H1 (cell line): ENCODE measurements around the gene UQCC5. TPM values are rescaled to one million over a fixed set of nuclear protein-coding genes. Genes with fewer than 3 reads are reported as not detected.

ENCODE experiments used
- CTCF ChIA-PET: fragments of 300-600 bp; sonication (Branson Sonifier 250); formaldehyde crosslinking; loops from one replicate; lab custom pipeline; 2021; ENCODE audit not compliant: partially characterized antibody; lab: Charles Lee
- POLR2A ChIA-PET: fragments of 300-600 bp; sonication (Branson Sonifier 250); formaldehyde crosslinking; loops from one replicate; lab custom pipeline; 2021; ENCODE audit warnings: inconsistent platforms; ENCODE audit not compliant: partially characterized antibody; lab: Charles Lee
- DNase-seq, 2 experiments: peaks; one replicate each; pipeline versions ENCODE4 v3.0.0 to v3.0.0-alpha.2; 2010 to 2022; ENCODE audit warnings: low spot score in 2 of 2, low read depth in 1 of 2, mixed read lengths in 1 of 2
- FAIRE-seq: peaks from 2 replicates; lab custom pipeline; 2011; peaks lifted over from hg19 to GRCh38; lab: Jason Lieb, UNC
- H2AFZ ChIP-seq: 2 replicates; pipeline ENCODE4 v1.8.1; 2012; ENCODE audit warnings: low read length, inconsistent platforms
- H2AK5ac ChIP-seq: 2 replicates; pipeline ENCODE4 v1.6.1; 2013; ENCODE audit warnings: low read depth, low read length
- H2BK120ac ChIP-seq: replicated peaks from 2 replicates; pipeline ENCODE3; 2013; ENCODE audit warnings: low read depth, low read length, inconsistent platforms
- H2BK12ac ChIP-seq: 2 replicates; pipeline ENCODE4 v1.6.1; 2013; ENCODE audit warnings: low read depth, low read length
- H2BK15ac ChIP-seq: 2 replicates; pipeline ENCODE4 v1.6.1; 2013; ENCODE audit warnings: low read length
- H2BK20ac ChIP-seq: 2 replicates; pipeline ENCODE4 v1.6.1; 2013; ENCODE audit warnings: low read length
- H2BK5ac ChIP-seq: 2 replicates; pipeline ENCODE4 v1.6.1; 2013; ENCODE audit warnings: low read depth, low read length
- H3K14ac ChIP-seq: 2 replicates; pipeline ENCODE4 v1.6.1; 2013; ENCODE audit warnings: inconsistent platforms; ENCODE audit not compliant: insufficient read length
- H3K18ac ChIP-seq: 2 replicates; pipeline ENCODE4 v1.6.1; 2013; ENCODE audit warnings: low read length; ENCODE audit errors: extremely low read depth
- H3K23ac ChIP-seq: 2 replicates; pipeline ENCODE4 v1.6.1; 2013; ENCODE audit warnings: inconsistent platforms; ENCODE audit not compliant: insufficient read length
- H3K23me2 ChIP-seq: 2 replicates; pipeline ENCODE4 v1.6.1; 2013; ENCODE audit warnings: low read depth, low read length
- H3K27ac ChIP-seq: 2 replicates; pipeline ENCODE4 v1.6.1; 2011; ENCODE audit warnings: low read depth, low read length, inconsistent platforms
- H3K27me3 ChIP-seq, 4 experiments: replicated peaks in 1 of 4; 1 replicate in 1 of 4; 2 replicates in 3 of 4; pipeline versions ENCODE4 v1.6.1 to v1.8.1; 2011 to 2013; ENCODE audit warnings: low read length in 3 of 4, mild to moderate bottlenecking in 3 of 4, inconsistent platforms in 2 of 4, mixed read lengths in 2 of 4, moderate library complexity in 1 of 4; ENCODE audit not compliant: control insufficient read depth in 3 of 4, insufficient read depth in 3 of 4; ENCODE audit errors: extremely low read depth in 1 of 4
- H3K36me3 ChIP-seq, 4 experiments: 2 replicates each; pipeline versions ENCODE4 v1.6.1 to v1.8.1; 2011 to 2013; ENCODE audit warnings: mild to moderate bottlenecking in 4 of 4, low read length in 3 of 4, moderate library complexity in 2 of 4, control low read depth in 1 of 4, inconsistent platforms in 1 of 4; ENCODE audit not compliant: insufficient read depth in 4 of 4, control insufficient read depth in 2 of 4
- H3K4ac ChIP-seq: replicated peaks from 2 replicates; pipeline ENCODE3; 2013; ENCODE audit warnings: low read length, low read depth, mixed read lengths, inconsistent platforms; ENCODE audit not compliant: insufficient read length
- H3K4me1 ChIP-seq, 4 experiments: replicated peaks in 1 of 4; 1 replicate in 1 of 4; 2 replicates in 3 of 4; pipeline versions ENCODE4 v1.6.1 to v1.8.1; 2011 to 2013; ENCODE audit warnings: low read length in 3 of 4, inconsistent platforms in 2 of 4, mixed read lengths in 1 of 4; ENCODE audit not compliant: insufficient read depth in 4 of 4, control insufficient read depth in 3 of 4
- H3K4me2 ChIP-seq, 2 experiments: 2 replicates each; pipeline versions ENCODE4 v1.6.1 to v1.8.1; 2011 to 2013; ENCODE audit warnings: low read depth in 2 of 2, low read length in 2 of 2, control low read depth in 1 of 2, inconsistent platforms in 1 of 2, mild to moderate bottlenecking in 1 of 2; ENCODE audit not compliant: insufficient read depth in 1 of 2
- H3K4me3 ChIP-seq, 4 experiments: fragments of 200-600, 300-600 bp in 1 of 4; sonication (generic), shearing (Covaris generic), sonication (Bioruptor Twin) in 1 of 4; 2 replicates each; pipeline versions ENCODE4 v1.5.1 to v1.8.1; 2011 to 2016; ENCODE audit warnings: low read length in 4 of 4, low read depth in 3 of 4, control low read depth in 2 of 4, inconsistent platforms in 2 of 4, mild to moderate bottlenecking in 2 of 4, mixed read lengths in 1 of 4, moderate library complexity in 1 of 4; ENCODE audit not compliant: insufficient read depth in 2 of 4; ENCODE audit errors: extremely low read depth in 1 of 4
- H3K56ac ChIP-seq: replicated peaks from 2 replicates; pipeline ENCODE3; 2013; ENCODE audit warnings: low read depth, mild to moderate bottlenecking, mixed read lengths, low read length, inconsistent platforms; ENCODE audit not compliant: insufficient read length
- H3K79me1 ChIP-seq: 2 replicates; pipeline ENCODE4 v1.6.1; 2013; ENCODE audit warnings: low read depth, low read length, control low read depth
- H3K79me2 ChIP-seq, 2 experiments: 2 replicates each; pipeline versions ENCODE4 v1.6.1 to v1.8.1; 2012 to 2013; ENCODE audit warnings: low read length in 2 of 2, mild to moderate bottlenecking in 2 of 2, inconsistent platforms in 1 of 2; ENCODE audit not compliant: insufficient read depth in 2 of 2, control insufficient read depth in 1 of 2
- H3K9ac ChIP-seq, 4 experiments: replicated peaks in 1 of 4; 1 replicate in 1 of 4; 2 replicates in 3 of 4; pipeline versions ENCODE4 v1.6.1 to v1.8.1; 2011 to 2013; ENCODE audit warnings: low read depth in 3 of 4, low read length in 3 of 4, control low read depth in 2 of 4, mild to moderate bottlenecking in 2 of 4, moderate library complexity in 2 of 4, inconsistent platforms in 1 of 4; ENCODE audit errors: extremely low read depth in 1 of 4
- H3K9me3 ChIP-seq, 2 experiments: 2 replicates each; pipeline versions ENCODE4 v1.6.1 to v1.8.1; 2012 to 2013; ENCODE audit warnings: mild to moderate bottlenecking in 2 of 2, moderate library complexity in 2 of 2, control low read depth in 1 of 2, inconsistent platforms in 1 of 2, low read depth in 1 of 2, low read length in 1 of 2, mixed read lengths in 1 of 2; ENCODE audit not compliant: insufficient read depth in 2 of 2
- H4K20me1 ChIP-seq, 2 experiments: replicated peaks in 1 of 2; 2 replicates each; pipeline versions ENCODE3 to v1.8.1; 2011 to 2013; ENCODE audit warnings: inconsistent platforms in 2 of 2, low read length in 2 of 2, mild to moderate bottlenecking in 1 of 2; ENCODE audit not compliant: insufficient read depth in 2 of 2, control insufficient read depth in 1 of 2
- H4K5ac ChIP-seq: 2 replicates; pipeline ENCODE4 v1.6.1; 2013; ENCODE audit warnings: low read length, low read depth, mixed read lengths, inconsistent platforms; ENCODE audit not compliant: insufficient read length
- H4K8ac ChIP-seq: 2 replicates; pipeline ENCODE4 v1.8.0; 2013; ENCODE audit warnings: mild to moderate bottlenecking, moderate library complexity, low read length, inconsistent platforms; ENCODE audit not compliant: insufficient read depth; ENCODE audit errors: extremely low read depth
- H4K91ac ChIP-seq: replicated peaks from 2 replicates; pipeline ENCODE3; 2013; ENCODE audit warnings: low read length, mixed read lengths, inconsistent platforms; ENCODE audit not compliant: insufficient read length
- CBX8 ChIP-seq: fragments of 300-800, 300-1000 bp; sonication (generic); IDR thresholded peaks from 2 replicates; pipeline ENCODE4 v1.7.1; 2016; ENCODE audit warnings: low read depth, low read length, borderline replicate concordance
- CTCF ChIP-seq, 3 experiments: IDR thresholded peaks; 1 replicate in 2 of 3; 2 replicates in 1 of 3; pipeline versions ENCODE4 v1.5.1 to v1.6.1; 2011; ENCODE audit warnings: low read length in 3 of 3, mild to moderate bottlenecking in 3 of 3, inconsistent platforms in 2 of 3, low read depth in 1 of 3, moderate library complexity in 1 of 3; ENCODE audit not compliant: insufficient read depth in 1 of 3; ENCODE audit errors: control extremely low read depth in 1 of 3
- HDAC2 ChIP-seq, 2 experiments: fragments of 300-600 bp in 1 of 2; sonication (generic) in 1 of 2; IDR thresholded peaks; 2 replicates each; pipeline ENCODE4 v1.6.1; 2011 to 2012; ENCODE audit warnings: low read depth in 2 of 2, low read length in 2 of 2, mild to moderate bottlenecking in 2 of 2, moderate library complexity in 2 of 2, borderline replicate concordance in 1 of 2, inconsistent platforms in 1 of 2
- MAFK ChIP-seq: IDR thresholded peaks from 2 replicates; pipeline ENCODE4 v1.6.1; 2012; ENCODE audit warnings: low read depth, mild to moderate bottlenecking, improper control_type of control experiment, low read length
- NANOG ChIP-seq: IDR thresholded peaks from 2 replicates; pipeline ENCODE4 v1.6.1; 2011; ENCODE audit warnings: low read length, low read depth, mild to moderate bottlenecking, inconsistent platforms; ENCODE audit not compliant: insufficient read depth, poor library complexity, severe bottlenecking
- RXRA ChIP-seq: IDR thresholded peaks from 2 replicates; pipeline ENCODE4 v1.6.1; 2011; ENCODE audit warnings: low read depth, mild to moderate bottlenecking, low read length, moderate library complexity; ENCODE audit not compliant: insufficient read depth
- SIN3A ChIP-seq, 2 experiments: IDR thresholded peaks in 1 of 2; conservative IDR thresholded peaks in 1 of 2; 2 replicates each; pipeline ENCODE4 v1.6.1; 2011 to 2012; ENCODE audit warnings: low read length in 2 of 2, improper control_type of control experiment in 1 of 2, low read depth in 1 of 2, mild to moderate bottlenecking in 1 of 2
- USF2 ChIP-seq: IDR thresholded peaks from 2 replicates; pipeline ENCODE4 v1.6.1; 2011; ENCODE audit warnings: low read length, improper control_type of control experiment
- WGBS, 2 experiments: shearing (Covaris generic) in 1 of 2; methylation state at CpG; one replicate each; pipeline versions ENCODE4 v1.1.6 to v1.1.7; 2013 to 2015; ENCODE audit warnings: low lambda C conversion rate in 2 of 2, mixed read lengths in 2 of 2, inconsistent platforms in 1 of 2, low coverage in 1 of 2, missing lambda C conversion rate in 1 of 2; ENCODE audit not compliant: insufficient replicate concordance in 2 of 2, insufficient coverage in 1 of 2, insufficient read length in 1 of 2; ENCODE audit errors: extremely low coverage in 1 of 2, missing lambda C conversion rate in 1 of 2; 5-methylcytosine and 5-hydroxymethylcytosine counted together
- polyA plus RNA-seq, 7 experiments: library from polyadenylated mRNA; depleted of rRNA in 3 of 7; stranded (reverse) in 5 of 7; unstranded in 2 of 7; fragments of >200 nt in 5 of 7; fragments of 200-250 nt in 2 of 7; gene quantifications; 1 replicate in 5 of 7; 2 replicates in 1 of 7; 4 replicates in 1 of 7; pipeline versions ENCODE4 v1.2.1 to v1.2.3, GENCODE V29; 2011 to 2013; ENCODE audit warnings: missing spikeins in 2 of 7, mixed read lengths in 2 of 7
- total RNA-seq: library from RNA; stranded (reverse); fragmentation: NEBNext Ultra II Directional; extraction: Animal tissue kit (Norgen Biotek cat#: 25700); gene quantifications from 2 replicates; pipeline ENCODE4 v1.2.1, GENCODE V29; 2021

UQCC5 gene
- total and polyA plus RNA-seq, 2 of the 8 experiments (the other 6 are each of a cell fraction or from before 2014, with no cell fraction given): 35.0 to 37.7 TPM

GRCh38 chr3:52541050-52541449 is 4.6 kb downstream of the UQCC5 start:
- Histone ChIP-seq H3K36me3 (peaks cover 0 to 14% (median 3%) of the 10 kb centered on the region in 4 experiments; a peak in 1 of 8 replicates), H4K8ac (no peak overlapping the region), H3K14ac (no peak overlapping the region), H3K23ac (no peak overlapping the region), H3K4me2 (no peak overlapping the region), H2BK5ac (no peak overlapping the region), H2BK12ac (no peak overlapping the region), H4K91ac (no peak overlapping the region), H2BK15ac (no peak overlapping the region), H3K9me3 (no peaks in the 10 kb centered on the region), H2BK120ac (no peak overlapping the region), H3K27ac (no peak overlapping the region), H4K20me1 (peaks cover 4 to 20% of the 10 kb centered on the region in 2 experiments), H3K79me2 (peaks cover 12 to 29% of the 10 kb centered on the region in 2 experiments), H3K18ac (no peak overlapping the region), H3K4me3 (no peak overlapping the region), H2BK20ac (no peak overlapping the region), H3K79me1 (peaks cover 15% of the 10 kb centered on the region), H3K4me1 (peaks cover under 1 to 15% (median 8%) of the 10 kb centered on the region in 4 experiments; a peak in 6 of 7 replicates), H2AK5ac (no peak overlapping the region), H3K9ac (no peak overlapping the region), H3K4ac (no peak overlapping the region), H3K56ac (no peak overlapping the region), H2AFZ (no peak overlapping the region), H3K27me3 (no peaks in the 10 kb centered on the region), H3K23me2 (peaks cover 13% of the 10 kb centered on the region), H4K5ac (no peak overlapping the region)
- CTCF ChIA-PET: no interaction called here
- DNase-seq (no peak), FAIRE-seq (no peak)
- POLR2A ChIA-PET: interaction anchor here (0.9 to 1.3 kb wide), 3 partner anchors 9 to 146 kb away, joined by 3 to 6 read pairs (median 6); no protein-coding TSS in a partner anchor
- 89% methylated on average over 2 of the region's 2 CpGs; no CpG with 5 or more reads in 1 of the 2 experiments for WGBS, 2 experiments
- TF ChIP-seq SIN3A (conservative IDR thresholded peaks at IDR 0.05 in 1 of 2, IDR thresholded peaks at IDR 0.05 in 1 of 2; ENCODE audit: low read depth in 1 of 2, low read length in 2 of 2) (no peak), CBX8 (no peak), NANOG (no peak), CTCF (IDR thresholded peaks at IDR 0.05; ENCODE audit: control extremely low read depth in 1 of 3, insufficient read depth in 1 of 3, low read depth in 1 of 3, low read length in 3 of 3) (no peak), MAFK (no peak), RXRA (no peak), HDAC2 (IDR thresholded peaks at IDR 0.05; ENCODE audit: borderline replicate concordance in 1 of 2, low read depth in 2 of 2, low read length in 2 of 2) (no peak), USF2 (no peak)
